Erythroblast (primary cell): ENCODE measurements around the gene B4GALNT4.

Experiments
- GATA1 ChIP-seq: IDR thresholded peaks from 2 replicates; pipeline ENCODE4 v1.6.1; 2011; ENCODE audit warnings: low read depth, mild to moderate bottlenecking, control low read depth, low read length, moderate library complexity
- POLR2A ChIP-seq: IDR thresholded peaks from 2 replicates; pipeline ENCODE4 v1.6.1; 2011; ENCODE audit warnings: mild to moderate bottlenecking, low read length

- no peak for TF ChIP-seq POLR2A
- TF ChIP-seq GATA1, result no peak
Observed at GRCh38 chr11:346529-346928, 22.8 kb upstream of the B4GALNT4 start.
